Right lobe of liver (tissue), 4 donors: Measurements from ENCODE around the gene C17orf114.

Source experiments
- POLR2A ChIP-seq: fragments of 450-650 bp; IDR thresholded peaks from one replicate; pipeline ENCODE4 v1.6.1; 2017; ENCODE audit warnings: antibody characterized with exemption, mild to moderate bottlenecking
- TF ChIP-seq, protein P1 (sequence below), 4 donors: fragments of 200-600 bp in 3 of 4; fragments of 450-650 bp in 1 of 4; IDR thresholded peaks; one replicate each; pipeline versions ENCODE4 v1.5.1 to v1.8.0; 2016 to 2022; ENCODE audit warnings: antibody characterized with exemption in 4 of 4, mild to moderate bottlenecking in 2 of 4
- donor health status: DM: no; HTN: no; CAD: no.
- donor health status: DM: no; HTN: no; CAD: no.
- donor health status: DM: no; HTN: yes; CAD: no.

DNA sequence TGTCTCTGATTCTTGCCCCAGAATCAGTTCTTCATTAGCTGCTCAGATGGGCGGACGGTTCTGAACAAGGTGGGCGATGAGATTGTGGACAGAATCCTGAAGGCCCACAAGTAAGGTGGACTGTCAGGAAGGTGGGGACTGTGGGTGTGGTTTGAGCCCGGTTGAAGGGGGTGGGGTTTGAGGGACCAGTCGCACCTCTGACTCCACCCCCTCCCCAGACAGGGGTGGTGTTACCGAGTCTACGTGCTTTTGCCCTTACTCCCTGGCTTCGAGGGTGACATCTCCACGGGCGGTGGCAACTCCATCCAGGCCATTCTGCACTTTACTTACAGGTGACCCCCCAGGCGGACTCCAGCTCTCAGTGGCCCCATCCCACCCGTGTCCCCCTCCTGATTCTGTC, 16.1 kb upstream of the C17orf114 start:
- TF ChIP-seq, protein P1, sequence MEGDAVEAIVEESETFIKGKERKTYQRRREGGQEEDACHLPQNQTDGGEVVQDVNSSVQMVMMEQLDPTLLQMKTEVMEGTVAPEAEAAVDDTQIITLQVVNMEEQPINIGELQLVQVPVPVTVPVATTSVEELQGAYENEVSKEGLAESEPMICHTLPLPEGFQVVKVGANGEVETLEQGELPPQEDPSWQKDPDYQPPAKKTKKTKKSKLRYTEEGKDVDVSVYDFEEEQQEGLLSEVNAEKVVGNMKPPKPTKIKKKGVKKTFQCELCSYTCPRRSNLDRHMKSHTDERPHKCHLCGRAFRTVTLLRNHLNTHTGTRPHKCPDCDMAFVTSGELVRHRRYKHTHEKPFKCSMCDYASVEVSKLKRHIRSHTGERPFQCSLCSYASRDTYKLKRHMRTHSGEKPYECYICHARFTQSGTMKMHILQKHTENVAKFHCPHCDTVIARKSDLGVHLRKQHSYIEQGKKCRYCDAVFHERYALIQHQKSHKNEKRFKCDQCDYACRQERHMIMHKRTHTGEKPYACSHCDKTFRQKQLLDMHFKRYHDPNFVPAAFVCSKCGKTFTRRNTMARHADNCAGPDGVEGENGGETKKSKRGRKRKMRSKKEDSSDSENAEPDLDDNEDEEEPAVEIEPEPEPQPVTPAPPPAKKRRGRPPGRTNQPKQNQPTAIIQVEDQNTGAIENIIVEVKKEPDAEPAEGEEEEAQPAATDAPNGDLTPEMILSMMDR (IDR thresholded peaks at IDR 0.05): no peak
- TF ChIP-seq POLR2A: no peak
